IPS-NIHi11 (cell line): ENCODE measurements around the gene PTPN3.
A peak's percentile ranks its signal among the peaks of the same experiment; 100 is the strongest.
"Not testable (repeated sequence)": the region's sequence is repeated elsewhere in the genome, so short reads cannot be mapped to it uniquely, and the experiment has no call there.

Source experiments
- DNase-seq: peaks from one replicate; pipeline ENCODE4 v3.0.0; 2012; ENCODE audit warnings: mixed read lengths, low spot score

PTPN3 gene

GRCh38 chr9:109401169-109401989 is 96.7 kb downstream of the PTPN3 start:
- DNase-seq = peak; percentile 85

- no peak for DNase-seq
These were observed 98.8 kb downstream of the PTPN3 start for GRCh38 chr9:109399258-109399767.

- DNase-seq = no peak
These were observed 106.9 kb downstream of the PTPN3 start for GRCh38 chr9:109391176-109391575.

- no peak for DNase-seq
These were observed 110.3 kb downstream of the PTPN3 start for GRCh38 chr9:109387856-109388255.

GRCh38 chr9:109387206-109387605 is 110.9 kb downstream of the PTPN3 start:
- no peak for DNase-seq

GRCh38 chr9:109385499-109385898 is 112.6 kb downstream of the PTPN3 start:
- no peak for DNase-seq

GRCh38 chr9:109383947-109384346 is 114.2 kb downstream of the PTPN3 start:
- DNase-seq = no peak

- DNase-seq = no peak
These were observed 114.8 kb downstream of the PTPN3 start for GRCh38 chr9:109383356-109383755.

- DNase-seq = no peak
These were observed 115.5 kb downstream of the PTPN3 start for GRCh38 chr9:109382585-109382984.

GRCh38 chr9:109382182-109382581 is 115.9 kb downstream of the PTPN3 start:
- DNase-seq = no peak

GRCh38 chr9:109381011-109381729 is 116.9 kb downstream of the PTPN3 start:
- DNase-seq = no peak

- no peak for DNase-seq
These were observed 118.6 kb downstream of the PTPN3 start for GRCh38 chr9:109379513-109379912.

- no peak for DNase-seq
These were observed 119.8 kb downstream of the PTPN3 start for GRCh38 chr9:109378316-109378715.

- DNase-seq = no peak
These were observed 125.9 kb downstream of the PTPN3 start for GRCh38 chr9:109372246-109372645.

GRCh38 chr9:109371374-109371773 is 126.7 kb downstream of the PTPN3 start:
- no peak for DNase-seq

- no peak for DNase-seq
These were observed 128.8 kb downstream of the PTPN3 start for GRCh38 chr9:109369285-109369684.

GRCh38 chr9:109360771-109361170 is 137.3 kb downstream of the PTPN3 start:
- no peak for DNase-seq

GRCh38 chr9:109358968-109359603 is 139.0 kb downstream of the PTPN3 start:
- not testable (repeated sequence) for DNase-seq

GRCh38 chr9:109355564-109356297 is 142.4 kb downstream of the PTPN3 start:
- DNase-seq = peak; percentile 51

- DNase-seq = no peak
These were observed 143.9 kb downstream of the PTPN3 start for GRCh38 chr9:109354190-109354589.

GRCh38 chr9:109351032-109351431 is 147.1 kb downstream of the PTPN3 start:
- DNase-seq = no peak

- no peak for DNase-seq
These were observed 148.7 kb downstream of the PTPN3 start for GRCh38 chr9:109349421-109349846.
